ENCODE data around the gene PCCA.
A peak's percentile ranks its signal among the peaks of the same experiment; 100 is the strongest.

The PCCA gene

DNA sequence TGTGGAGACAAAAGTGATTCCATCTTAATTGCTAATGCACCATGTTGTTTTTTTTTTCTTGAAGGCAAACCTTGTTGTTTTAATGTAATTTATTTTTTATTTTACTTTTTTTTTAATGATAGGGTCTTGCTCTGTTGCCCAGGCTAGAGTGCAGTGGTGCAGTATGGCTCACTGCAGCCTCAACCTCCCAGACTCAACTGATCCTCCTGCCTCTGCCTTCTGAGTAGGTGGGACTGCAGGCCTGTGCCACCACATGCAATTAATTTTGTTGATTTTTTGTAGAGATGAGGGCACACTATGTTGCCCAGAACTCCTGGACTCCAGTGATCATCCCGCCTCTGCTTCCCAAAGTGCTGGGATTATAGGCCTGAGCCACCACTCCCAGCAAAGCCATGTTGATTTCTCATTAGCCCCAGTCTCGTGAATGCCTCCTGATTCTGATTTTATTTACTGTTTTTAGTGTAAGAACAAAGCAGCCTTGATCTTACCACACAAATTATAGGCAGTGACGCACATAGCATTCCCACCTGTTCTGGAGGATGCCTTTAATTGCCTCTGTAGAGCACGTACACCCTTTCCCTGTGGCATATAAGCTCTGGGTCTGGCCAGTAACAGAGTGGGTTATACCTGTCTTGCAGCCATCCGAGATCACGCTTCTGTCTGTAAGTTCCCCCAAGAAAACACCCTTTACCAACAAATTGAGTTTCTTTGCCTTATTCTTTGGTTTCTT lies 349.3 kb downstream of the PCCA start:
- DNase-seq: no peak

- no peak for DNase-seq
Measured at GRCh38 chr13:100439247-100439970, 350.5 kb downstream of the PCCA start.

DNA sequence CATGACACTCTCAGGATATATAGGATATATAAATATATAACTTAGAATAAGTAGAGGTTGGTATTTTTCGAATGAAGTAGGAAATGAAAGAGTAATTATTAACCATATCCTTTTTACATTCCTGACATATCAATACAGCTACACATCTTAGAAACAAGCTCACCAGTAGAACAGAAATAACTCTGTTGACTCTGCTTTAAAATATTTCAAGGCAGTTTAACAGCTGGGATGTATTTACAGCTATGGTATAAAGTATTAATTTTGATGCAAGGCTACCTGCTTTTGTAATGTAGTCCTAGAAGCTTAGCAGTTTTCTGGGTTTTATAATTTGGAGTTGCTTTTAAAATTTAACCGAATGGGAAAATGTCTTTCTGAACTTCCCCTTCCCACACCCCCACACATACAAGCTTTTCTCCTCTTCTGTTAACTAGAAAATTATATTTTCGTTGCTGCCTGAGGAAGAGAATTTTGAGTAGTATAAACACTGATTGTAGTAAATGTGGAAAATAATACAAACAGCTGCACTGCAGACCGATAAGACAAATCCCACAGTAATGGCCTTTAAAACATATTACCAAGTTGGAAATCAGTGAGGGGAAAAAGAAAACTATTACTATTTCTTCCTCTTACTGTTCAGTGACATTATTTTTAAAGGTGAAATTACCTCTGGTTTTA lies 352.0 kb downstream of the PCCA start:
- no peak for DNase-seq

DNA sequence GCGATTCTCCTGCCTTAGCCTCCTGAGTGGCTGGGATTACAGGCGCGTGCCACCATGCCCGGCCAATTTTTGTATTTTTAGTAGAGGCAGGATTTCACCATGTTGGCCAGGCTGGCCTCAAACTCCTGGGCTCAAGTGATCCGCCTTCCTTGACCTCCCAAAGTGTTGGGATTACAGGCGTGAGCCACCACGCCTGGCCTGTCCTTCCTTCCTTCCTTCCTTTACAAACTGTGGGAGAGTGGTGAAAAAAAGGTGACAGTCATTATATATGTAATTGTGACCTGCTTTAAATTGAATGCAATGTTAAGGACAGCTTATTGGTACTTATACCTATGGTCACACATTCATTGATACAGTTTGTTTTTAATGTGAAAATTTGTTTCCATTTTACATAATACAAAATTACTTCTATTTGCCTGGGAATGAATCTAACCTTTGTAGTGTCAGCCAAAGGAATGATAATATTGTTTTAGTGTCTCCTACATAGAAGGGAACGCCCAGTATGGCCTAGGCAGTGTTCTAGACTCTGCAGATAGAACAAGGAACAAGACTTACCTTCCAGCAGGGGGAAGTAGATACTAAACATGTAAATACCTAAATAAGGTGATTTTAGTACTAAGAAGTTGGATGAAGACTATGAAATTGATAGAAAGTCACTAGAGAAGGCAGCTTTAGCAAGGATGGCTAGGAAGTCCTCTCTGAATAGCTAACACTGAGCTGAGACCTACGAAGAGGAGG lies 353.4 kb downstream of the PCCA start:
- DNase-seq: no peak

DNA sequence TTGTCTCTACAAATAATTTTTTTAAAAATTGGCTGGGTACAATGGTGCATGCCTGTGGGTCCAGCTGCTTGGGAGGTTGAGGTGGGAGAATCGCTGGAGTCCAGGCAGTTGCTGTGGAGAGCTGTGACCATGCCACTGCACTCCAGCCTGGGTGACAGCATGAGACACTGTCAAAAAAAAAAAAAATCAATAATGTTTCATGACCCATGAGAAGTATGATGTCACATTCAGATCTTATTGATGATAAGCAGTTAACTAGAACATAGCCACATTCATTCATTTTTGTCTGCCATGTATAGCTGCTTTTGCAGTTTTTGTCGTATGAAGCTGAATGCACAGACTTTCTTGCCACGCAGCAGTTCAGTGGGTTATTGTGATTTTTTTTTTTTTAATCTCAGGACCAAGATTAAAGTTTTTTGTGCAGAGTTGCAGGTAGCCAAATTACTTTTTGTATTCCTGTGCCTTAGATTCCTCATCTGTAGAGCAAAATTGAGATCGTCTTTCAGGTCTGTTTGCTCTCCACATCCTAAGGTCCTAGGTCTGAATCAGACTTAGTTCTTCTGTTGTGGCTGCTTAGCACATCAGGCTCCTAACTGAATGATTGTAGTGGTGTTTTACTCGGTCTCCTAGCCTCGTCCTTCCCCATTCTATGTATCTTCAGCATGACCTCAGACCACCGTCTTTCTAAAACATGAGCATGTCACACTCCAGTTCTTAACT lies 354.5 kb downstream of the PCCA start:
- DNase-seq: no peak

GRCh38 chr13:100443998-100444328 lies 355.1 kb downstream of the PCCA start:
- no peak for DNase-seq

GRCh38 chr13:100447831-100448230 lies 358.9 kb downstream of the PCCA start:
- no peak for DNase-seq

GRCh38 chr13:100451923-100452322 lies 363.0 kb downstream of the PCCA start:
- DNase-seq: no peak

- no peak for DNase-seq
Measured at GRCh38 chr13:100454876-100455275, 366.0 kb downstream of the PCCA start.

- DNase-seq: no peak
Measured at GRCh38 chr13:100458673-100459072, 369.8 kb downstream of the PCCA start.

- no peak for DNase-seq
Measured at GRCh38 chr13:100459747-100460146, 370.9 kb downstream of the PCCA start.

DNA sequence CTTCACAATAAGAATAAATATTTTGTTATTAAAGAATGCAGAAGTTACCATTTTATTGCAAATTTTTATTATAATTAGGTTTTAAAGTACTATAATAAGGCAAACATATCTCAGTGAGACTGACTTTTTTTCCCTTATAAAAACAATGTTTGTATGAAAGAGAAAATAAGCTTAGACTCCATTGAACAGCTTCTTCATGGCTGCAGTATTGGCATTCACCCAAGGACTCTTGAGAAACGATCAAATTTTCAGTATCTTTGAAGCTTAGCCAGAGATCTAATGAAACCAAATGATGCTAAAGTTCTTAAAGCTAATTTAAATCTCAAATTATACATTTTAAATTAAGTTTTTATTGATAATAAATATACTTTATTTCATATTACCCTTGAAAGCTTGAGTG lies 371.4 kb downstream of the PCCA start:
- DNase-seq: no peak

GRCh38 chr13:100460791-100461190 lies 371.9 kb downstream of the PCCA start:
- DNase-seq: no peak

DNA sequence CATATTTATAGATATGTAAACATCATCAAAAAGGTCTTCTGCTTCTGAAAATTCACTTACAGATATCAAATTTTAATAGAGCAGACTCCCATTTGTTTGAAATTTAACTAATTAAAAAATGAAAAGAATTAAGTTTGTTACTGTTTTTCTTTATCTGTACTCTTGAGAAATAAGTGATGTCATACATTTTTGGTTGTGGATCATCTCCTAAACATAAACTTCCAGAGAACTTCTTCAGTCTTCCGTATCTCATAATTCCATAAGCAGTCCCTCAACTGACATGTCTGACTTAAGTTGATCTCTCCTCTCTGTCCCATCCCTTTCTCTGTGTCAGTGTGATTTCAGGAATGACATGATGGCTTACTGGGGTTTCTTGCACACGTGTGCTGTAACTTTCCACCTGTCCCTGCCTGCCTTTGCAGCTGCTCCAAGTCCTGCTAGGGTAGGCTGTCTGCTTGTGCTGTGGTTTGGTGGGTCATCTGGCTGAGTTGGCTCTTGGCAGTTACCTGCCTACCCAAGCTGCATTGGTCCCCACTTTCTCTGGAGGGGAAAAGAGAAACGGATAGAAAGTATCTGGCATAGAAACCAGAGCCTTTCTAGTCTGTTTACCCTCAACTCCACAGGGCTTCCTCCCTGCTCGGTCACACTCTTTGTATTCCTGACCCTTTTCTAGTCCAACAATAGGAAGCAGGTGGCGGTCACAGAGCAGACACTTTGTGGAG lies 372.6 kb downstream of the PCCA start:
- DNase-seq: no peak

GRCh38 chr13:100464006-100464405 lies 375.1 kb downstream of the PCCA start:
- no peak for DNase-seq

- no peak for DNase-seq
Measured at GRCh38 chr13:100465558-100465957, 376.7 kb downstream of the PCCA start.

DNA sequence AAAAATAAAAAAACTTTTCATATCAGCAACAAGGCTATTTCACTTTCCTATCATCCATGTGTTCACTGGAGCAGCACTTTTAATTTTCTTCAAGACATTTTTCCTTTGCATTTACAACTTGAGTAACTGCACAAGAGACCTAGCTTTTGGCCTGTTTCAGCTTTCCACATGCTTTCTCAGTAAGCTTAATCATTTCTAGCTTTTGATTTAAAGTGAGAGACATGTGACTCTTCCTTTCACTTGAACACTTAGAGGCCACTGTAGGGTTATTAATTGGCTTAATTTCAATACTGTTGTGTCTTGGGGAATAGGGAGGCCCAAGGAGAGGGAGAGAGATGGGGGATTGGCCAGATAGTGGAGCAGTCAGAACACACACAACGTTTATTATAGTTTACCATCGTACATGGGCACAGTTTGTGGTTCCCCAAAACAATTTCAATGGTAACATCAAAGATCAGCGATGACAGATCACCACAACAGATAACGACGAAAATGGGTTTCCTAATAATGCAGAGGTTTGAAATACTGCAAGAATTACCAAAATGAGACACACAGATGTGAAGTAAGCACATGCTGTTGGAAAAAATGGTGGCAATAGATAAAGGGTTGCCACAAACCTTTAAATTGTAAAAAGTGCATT lies 382.1 kb downstream of the PCCA start:
- no peak for DNase-seq

- DNase-seq: no peak
Measured at GRCh38 chr13:100473087-100473486, 384.2 kb downstream of the PCCA start.

DNA sequence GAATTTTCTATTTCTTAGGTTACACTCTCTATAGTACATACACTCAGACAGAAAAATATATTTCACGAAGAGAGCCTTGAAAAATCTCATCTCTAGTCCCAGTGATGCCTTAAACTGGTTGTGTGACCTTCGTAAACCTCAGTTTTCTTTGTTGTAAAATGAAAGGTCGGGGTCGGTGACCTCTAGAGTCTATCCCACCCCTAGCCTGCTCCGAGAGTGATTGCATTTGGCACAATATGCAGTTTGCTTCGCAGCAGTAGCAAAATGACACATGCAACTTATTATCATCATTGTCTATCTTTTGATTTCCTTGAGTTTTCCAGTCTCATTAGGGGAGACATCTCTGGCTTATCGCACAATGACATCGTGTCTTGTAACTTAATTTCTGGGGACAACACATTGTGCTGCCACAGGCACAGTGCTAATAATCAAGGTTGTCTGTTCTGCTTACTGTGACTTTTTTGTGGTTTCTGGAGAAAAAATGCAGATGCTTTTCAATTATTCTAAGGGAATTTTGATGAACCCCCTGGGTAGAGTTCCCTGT lies 384.7 kb downstream of the PCCA start:
- no peak for DNase-seq

DNA sequence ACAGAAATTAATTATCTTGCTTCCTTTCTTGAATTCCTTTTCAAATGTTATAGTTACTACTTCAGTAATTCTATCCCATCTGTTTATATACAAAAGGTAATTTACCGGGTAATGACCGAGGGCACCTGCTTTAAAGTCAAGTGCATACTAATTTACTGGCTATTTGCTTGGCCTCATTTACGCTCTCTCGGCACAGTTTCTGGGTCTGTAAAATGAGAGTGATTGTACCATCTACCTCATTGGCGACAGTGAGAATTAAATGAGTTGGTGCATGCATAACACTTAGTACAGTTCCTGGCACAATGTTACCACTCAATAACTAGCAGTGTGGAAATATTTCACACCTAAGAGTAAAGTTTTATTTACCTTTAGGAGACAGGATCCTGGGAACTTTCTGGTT lies 388.1 kb downstream of the PCCA start:
- peak; percentile 75 for DNase-seq

DNA sequence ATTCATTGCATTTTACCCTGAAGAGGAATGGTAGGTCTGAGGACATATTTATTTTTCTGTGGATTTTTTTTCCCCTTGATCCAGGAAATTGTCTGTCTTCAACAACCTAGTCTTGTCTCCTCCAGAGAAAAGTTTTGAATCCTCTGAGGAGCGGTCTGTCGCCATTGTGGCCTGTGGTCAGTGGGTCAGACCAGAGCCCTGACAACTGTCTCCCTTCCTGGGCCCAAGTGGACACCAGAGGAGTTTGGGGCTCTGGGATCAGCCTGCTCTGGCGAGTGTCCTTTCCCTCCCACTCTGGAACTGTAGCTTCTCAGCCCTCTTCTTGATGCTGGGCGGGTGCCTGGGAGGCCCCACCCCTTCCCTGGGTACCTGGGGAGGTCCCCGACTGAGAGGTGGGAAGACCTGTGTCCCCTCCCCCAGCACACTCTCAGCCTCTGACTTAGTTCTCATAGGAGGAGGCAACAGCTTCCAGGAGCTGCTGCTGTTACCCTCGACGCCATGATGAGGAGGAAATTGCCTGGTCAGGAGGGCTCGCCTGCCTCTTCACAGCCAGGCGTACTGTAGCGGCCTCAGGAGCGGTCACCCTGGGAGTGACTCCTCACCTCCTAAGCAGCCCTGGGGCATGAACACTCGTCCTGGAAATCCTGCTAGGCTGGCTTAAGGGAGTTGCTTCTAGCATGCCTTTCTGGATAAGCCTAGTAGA lies 389.4 kb downstream of the PCCA start:
- DNase-seq: no peak

Data from NCI-H1417 treated with DMSO at 0.1 percent for 48 hours (cell line).